ENCODE measurements around the gene INTS6.
A peak's percentile ranks its signal among the peaks of the same experiment; 100 is the strongest.

INTS6 gene, protein sequence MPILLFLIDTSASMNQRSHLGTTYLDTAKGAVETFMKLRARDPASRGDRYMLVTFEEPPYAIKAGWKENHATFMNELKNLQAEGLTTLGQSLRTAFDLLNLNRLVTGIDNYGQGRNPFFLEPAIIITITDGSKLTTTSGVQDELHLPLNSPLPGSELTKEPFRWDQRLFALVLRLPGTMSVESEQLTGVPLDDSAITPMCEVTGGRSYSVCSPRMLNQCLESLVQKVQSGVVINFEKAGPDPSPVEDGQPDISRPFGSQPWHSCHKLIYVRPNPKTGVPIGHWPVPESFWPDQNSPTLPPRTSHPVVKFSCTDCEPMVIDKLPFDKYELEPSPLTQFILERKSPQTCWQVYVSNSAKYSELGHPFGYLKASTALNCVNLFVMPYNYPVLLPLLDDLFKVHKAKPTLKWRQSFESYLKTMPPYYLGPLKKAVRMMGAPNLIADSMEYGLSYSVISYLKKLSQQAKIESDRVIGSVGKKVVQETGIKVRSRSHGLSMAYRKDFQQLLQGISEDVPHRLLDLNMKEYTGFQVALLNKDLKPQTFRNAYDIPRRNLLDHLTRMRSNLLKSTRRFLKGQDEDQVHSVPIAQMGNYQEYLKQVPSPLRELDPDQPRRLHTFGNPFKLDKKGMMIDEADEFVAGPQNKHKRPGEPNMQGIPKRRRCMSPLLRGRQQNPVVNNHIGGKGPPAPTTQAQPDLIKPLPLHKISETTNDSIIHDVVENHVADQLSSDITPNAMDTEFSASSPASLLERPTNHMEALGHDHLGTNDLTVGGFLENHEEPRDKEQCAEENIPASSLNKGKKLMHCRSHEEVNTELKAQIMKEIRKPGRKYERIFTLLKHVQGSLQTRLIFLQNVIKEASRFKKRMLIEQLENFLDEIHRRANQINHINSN

DNA sequence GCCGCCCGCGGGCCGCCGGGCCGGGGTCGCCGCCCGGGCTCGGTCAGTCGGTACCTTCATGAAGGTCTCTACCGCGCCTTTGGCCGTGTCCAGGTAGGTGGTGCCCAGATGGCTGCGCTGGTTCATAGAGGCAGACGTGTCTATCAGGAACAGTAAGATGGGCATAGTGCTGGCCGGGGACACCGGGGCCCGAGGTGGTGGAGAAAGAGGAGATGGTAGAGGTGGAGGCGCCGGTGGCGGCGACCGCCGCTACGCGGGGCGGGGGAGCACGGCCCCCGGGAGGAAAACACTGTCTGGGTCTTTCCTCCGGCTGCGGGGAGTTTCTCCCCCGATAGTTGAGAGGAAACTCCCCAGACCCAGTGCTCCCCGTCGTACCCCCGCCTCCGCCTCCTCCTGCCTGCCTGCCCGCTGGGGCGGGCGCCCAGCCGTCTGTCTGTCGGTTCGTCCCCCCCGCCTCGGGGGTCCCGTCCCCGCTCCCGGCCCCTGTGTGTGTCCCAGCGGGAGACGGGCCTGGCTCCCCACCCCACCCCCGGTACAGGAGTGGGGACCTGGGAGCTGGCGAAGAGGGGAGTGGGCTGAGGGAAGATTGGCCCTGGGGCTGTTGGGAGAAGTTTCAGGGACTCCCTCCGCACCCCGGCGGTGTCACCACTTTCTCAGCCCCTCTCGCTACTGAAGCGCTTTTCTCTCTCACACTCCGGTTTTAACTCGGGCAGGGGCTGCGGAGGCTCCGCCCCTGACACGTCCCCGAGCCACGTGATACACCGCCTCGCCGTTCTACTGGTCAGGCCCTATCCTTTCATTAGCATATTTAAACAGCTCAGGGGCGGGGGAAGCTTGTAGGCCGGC is at the start of gene INTS6:
INTS6 (minus strand) TSS at position 676 of the 846 bp plus-strand sequence; CDS start at position 165, 511 bp downstream.
- peak; percentile 100 for DNase-seq (ENCODE audit: low spot score)

DNA sequence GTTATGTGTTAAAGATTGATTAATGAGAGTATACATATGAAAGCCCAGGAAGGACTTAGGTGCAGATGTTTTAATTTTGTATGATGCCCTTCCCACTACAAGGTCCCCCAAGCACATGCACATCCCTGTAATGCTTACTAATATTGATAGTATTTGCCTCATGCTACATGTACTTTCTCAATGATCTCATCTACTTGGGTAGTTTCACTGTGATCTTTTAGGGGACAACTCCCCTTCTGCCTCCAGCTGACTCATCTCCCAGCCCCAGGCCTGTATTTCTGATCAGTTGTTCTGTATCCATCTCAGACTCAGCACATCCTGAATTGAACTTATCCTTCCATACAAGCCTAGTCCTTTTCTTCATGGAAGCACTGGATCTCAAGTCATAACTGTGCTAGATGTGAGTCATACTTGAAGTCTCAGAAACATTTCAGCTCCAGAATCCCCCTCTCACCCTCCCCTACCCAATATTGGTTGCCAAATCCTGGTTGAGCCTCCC is 49.4 kb upstream of the INTS6 start:
- no peak for DNase-seq (ENCODE audit: low spot score)

DNA sequence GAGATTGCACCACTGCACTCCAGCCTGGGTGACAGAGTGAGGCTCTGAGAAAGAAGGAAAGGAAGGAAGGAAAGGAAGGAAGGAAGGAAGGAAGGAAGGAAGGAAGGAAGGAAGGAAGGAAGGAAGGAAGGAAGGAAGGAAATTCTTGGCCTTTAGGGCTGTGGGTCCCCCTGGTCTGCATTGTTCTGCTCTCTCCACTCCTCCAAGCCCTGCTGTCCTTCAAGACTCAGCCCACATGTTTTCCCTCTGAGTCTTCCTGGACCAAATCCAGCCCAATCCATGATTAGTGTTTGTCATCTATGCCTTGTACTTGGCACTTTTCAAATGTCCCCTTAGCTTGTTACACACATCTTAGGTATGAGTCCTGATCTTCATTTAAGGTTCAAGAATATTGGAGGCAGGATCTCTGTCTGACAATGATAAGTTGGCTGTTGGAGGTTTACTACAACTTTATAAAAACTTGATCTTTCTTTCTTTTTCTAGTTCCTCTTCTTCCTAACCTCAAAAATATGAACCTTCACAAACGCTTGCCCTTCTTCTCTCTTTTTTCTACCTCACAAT is 48.8 kb upstream of the INTS6 start:
- no peak for DNase-seq (ENCODE audit: low spot score)

DNA sequence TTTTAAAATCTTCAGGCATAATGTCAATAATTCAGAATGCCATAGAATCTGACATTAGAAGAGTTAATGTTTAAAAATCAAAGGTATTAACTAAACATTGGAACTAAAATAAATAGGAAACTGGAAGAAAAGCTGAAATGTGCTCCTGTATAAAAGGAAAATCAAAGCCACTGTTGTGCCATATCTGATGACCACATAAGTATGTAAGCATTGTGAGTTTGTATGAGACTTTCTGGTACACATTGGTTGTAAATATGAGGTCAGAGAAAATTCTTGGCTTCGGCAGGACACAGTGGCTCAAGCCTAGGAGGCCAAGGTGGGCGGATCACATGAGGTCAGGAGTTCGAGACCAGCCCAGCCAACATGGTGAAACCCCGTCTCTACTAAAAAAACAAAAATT is 48.3 kb upstream of the INTS6 start:
- DNase-seq (ENCODE audit: low spot score) = no peak

DNA sequence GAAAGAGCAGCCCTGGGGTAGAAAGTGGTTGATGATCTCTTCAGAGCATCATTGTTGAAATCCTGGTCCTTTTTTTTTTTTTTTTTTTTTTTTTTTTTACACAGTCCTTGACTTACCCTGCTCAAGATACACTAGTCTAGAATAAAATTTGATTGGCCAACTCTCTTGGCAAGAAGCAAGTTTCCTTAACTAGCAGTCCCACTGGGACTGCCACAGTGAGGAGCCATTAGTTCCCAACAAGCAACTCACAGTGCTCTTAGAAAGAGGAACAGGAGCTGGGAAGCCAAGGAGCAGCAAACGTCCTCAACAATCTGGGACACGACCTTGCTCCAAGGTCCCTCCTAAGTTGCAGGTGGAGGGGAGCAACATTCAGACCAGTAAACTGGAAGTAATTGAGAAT is 47.9 kb upstream of the INTS6 start:
- DNase-seq (ENCODE audit: low spot score) = no peak

DNA sequence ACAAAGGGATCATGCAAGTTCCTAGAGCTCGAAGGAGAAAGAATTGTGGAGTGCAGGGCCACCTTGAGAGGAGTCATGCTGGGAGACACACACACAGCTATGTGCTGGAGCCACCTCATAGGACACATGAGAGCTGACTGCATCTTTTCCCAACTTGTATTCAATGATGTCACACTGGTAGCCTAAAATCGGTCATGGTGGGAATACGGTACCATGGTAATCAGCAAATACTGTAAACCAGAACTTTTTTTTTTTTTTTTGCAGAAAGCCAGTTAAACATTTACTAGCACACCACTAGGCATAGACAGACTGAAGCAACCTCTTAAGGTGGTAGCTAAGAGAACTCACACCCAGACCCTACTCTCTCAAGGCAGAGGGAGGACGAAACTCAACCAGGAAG is 47.0 kb upstream of the INTS6 start:
- no peak for DNase-seq (ENCODE audit: low spot score)

DNA sequence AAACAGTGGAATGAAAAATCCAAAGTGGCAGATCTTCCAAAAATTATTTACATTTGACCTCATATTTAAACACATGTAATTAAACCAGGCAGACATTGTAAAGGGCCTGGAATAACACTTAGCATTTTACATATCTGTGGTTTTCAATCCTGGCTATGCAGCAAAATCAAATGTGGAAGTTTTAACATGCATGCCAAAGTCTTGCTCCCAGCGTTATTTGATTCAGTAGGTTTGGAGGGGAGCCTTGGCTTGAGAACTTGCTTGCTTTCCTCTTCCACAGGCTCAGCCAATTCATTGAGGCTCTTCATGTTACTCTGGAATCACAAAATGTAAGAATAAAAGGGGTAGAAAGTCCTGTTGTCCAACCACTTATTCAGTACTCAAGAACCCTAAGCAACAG is 42.5 kb upstream of the INTS6 start:
- no peak for DNase-seq (ENCODE audit: low spot score)

DNA sequence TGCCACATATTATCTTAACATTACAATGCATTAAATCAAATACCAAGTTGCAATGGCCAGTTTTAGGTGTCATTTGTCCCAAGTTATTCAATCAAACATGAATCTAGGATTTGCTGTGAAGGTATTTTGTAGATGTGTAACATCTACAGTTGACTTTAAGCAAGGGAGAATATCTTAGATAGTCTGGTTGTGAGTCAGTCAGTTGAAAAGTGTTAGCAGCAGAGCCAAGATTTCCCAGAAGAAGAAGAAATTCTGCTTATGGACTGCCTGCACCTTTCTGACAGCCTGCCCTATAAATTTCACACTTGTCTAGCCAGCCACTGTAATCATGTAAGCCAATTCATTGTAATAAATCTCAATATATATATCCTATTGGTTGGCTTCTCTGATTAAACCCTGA is 41.3 kb upstream of the INTS6 start:
- DNase-seq (ENCODE audit: low spot score) = no peak

DNA sequence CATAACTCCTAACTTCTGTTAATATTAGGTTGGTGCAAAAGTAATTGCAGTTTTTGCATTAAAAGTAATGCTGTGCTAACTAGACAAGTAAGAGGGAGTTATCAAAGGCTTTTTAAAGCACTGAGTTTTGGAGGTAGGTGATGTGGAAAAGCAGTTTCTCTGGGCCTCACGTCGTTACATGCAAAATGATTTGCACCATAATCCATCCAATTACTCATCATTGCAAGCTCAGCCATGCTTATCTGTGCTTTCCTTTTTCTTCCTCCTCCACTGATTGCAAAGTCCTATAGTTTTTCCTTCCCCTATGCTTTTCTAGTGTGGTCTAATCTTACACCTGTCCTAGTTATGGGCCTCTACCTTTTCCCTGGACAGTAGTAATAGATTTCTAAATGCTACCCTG is 35.4 kb upstream of the INTS6 start:
- DNase-seq (ENCODE audit: low spot score) = no peak

DNA sequence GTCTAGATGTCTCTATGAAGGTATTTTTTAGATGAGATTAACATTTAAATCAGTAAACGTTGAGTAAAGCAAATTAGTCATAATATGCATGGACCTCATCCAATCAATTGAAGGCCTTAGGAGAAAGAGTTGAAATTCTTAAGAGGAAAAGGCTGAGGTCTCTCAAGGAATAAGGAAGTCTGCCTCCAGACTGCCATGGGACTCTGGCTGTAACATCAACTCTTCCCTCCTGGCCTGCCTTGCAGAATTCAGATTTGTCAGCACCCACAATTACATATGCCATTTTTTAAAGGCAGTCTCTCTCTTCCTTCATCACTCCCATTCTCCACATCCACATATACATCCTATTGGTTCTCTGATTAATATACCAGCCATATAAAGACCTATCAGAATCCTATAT is 28.8 kb upstream of the INTS6 start:
- no peak for DNase-seq (ENCODE audit: low spot score)

DNA sequence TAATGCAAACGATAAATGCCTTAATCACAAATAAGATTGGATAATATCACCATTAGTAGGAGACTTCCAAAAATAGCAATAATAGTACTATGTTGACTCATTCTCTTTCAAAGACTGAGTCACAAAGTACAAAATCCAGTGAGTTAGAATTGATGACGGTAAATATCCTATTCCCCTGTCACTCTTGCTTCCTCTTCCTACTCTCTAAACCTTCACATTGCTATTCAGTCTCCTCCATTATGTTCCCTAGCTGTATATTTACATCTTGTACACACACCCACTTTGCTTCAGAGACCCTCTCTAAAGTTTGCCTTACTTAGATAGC is 26.3 kb upstream of the INTS6 start:
- DNase-seq (ENCODE audit: low spot score) = no peak

DNA sequence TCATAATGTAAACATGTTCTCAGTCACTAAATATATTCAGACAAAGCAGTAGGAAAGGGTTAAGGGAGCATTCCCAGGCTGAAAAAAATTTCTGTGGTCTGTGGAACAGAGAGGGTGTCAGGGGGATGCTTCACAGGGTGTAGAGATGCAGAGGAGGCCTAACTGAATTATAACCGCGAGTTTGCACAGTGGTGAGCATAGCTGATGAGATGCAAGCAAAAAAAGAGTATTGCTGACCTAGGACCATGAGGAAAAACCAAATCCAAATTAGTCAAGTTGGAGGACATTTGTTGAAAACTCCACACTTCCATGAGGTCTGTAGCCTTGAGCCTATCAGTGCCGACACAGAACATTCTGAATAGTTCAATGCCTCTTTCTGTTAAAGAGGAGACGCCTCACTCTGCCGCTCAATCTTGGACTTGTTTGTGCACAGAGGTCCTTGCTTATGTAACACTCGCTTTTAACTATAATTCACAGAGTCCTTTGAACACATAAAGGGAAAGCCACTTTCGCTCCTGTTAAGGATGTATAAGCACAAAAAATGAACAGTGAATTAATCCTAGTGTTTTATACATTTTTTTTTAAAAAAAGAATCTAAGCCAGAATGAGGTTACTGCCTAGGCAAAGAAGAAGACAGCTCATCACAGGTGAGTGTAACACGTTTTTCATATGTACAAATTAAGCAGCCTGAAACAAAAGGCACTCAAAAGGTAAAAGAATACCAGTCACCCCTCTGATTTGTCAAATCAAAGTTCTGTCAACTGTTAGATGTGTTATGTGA is 25.8 kb upstream of the INTS6 start:
- no peak for DNase-seq (ENCODE audit: low spot score)

DNA sequence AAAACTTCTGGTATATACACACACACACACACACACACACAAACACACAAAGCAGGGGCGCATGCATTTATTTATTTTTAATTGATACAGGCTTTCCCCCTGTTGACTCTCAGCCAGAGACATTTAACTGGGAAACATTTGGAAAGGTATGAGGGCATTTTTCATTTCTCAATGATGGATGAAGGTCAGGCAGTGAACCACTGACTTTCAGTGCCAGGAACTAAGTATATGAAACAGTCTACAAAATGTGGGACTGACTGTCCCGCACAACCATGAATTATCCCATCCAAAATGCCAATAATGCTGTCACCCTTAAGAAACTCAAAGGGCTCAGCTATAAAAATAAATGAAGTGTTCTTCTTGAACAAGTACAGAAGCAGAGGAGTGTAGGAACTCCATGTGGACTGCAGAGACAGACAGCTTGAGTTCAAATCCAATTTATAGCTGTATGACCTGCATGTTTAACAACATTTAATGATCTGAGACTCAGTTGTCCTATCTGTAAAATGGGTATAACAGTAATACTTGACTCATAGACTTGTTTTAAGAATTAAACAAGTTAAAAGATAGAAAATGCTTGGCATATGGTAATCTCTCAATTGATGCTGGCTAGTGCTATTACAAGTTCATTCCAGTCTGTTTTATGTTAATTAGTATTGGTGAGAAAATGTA is 25.0 kb upstream of the INTS6 start:
- DNase-seq (ENCODE audit: low spot score) = no peak

DNA sequence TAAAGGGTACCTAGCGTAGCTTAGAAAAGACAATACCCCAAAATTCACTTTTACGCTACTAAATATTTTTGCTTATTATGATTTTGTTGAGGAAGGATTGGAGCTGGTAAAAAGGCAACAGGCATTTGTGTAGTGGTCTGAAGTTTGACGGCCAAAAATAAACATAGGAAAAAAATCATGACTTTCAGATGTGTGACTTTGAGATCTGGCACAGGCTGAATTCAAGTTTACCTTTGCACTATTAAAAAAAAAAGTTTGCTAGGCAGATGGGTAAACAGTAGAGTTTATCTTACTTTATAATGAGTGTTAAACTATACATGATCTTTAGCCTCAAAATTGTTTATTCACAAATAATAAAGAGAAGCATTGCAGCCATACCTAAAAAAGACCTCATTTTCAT is 24.3 kb upstream of the INTS6 start:
- DNase-seq (ENCODE audit: low spot score) = no peak

DNA sequence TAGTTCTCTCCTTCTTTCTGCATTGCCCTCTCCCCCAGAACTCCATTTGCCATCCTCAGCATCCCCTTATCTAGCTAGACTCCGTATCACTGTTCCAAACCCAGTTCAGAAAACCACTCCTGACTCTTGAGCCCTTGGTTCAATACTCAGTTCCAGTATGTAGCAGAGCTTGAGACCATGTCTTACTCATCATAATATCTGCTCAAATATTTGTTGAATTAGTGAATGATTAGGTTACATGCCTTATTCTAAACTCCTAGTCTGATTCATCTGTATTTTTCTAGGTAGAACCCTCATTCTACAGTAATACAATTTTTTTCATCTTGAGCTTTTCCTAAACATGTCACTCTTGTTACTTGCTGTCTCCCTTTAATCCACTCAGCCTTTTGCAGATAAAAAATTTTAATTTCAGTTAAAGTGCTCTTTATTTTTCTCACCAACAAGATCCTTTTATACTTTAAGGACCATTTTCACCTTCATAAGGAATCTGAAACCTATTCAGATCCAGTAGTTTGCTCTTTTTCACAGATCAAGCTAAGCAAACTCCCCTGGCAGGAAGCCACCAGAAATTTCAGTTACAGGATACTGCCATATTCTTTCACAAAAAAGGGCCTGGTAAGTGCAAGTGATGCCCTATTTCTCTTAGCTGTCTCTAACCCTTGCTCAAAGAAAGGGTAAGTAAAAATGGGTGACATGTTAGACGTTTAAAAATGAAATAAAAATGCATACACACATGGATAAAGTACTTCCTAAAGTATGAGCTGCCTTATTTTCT is 23.1 kb upstream of the INTS6 start:
- no peak for DNase-seq (ENCODE audit: low spot score)

DNA sequence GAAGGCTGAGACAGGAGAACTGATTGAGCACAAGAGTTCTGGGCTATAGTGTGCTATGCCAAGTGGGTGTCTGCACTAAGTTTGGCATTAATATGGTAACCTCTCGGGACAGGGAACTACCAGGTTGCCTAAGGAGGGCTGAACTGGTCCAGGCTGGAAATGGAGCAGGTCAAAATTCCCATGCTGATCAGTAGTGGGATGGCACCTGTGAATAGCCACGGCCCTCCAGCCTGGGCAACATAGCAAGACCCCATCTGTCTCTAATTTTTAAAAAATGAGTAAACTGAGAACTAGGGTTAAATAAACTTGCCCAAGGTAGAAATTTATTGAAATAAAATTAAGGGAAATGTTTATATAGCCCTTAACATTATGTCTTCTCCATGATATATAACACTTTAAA is 17.0 kb upstream of the INTS6 start:
- no peak for DNase-seq (ENCODE audit: low spot score)

DNA sequence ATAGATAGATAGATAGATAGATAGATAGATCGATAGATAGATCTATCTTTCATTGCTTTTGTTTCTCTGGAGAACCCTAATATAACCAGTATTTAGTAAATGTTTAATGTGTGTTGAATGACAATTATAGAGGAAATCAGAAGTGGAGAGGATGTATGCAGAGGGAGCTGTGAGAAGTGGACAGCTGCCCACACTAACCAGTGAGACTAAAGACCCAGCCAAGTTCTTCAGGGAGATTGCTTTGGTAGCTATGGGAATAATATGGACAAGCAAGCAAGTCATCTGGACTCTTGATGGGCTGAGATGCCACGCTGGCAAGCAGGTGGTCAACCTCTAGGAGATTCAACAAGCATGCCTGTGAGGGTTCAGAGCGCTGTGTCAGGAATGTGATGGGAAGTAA is 14.9 kb upstream of the INTS6 start:
- no peak for DNase-seq (ENCODE audit: low spot score)

DNA sequence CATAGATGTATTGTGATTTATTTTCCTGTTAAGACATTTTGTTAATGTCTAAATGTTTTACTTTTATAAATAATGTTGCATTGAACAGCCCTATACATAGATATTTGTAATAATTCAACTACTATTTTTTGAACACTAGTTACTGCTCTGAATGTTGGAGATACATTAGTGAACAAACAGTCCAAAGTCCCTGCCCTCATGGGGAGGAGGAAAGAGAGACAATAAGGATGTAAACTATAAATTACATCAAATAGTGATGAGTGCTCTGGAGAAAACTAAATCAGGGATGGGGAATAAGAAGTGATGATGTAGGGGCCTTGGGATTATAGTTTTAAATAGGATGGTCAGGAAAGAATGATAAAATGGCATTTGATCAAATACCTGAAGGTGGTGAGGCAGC is 12.3 kb upstream of the INTS6 start:
- DNase-seq (ENCODE audit: low spot score) = no peak

DNA sequence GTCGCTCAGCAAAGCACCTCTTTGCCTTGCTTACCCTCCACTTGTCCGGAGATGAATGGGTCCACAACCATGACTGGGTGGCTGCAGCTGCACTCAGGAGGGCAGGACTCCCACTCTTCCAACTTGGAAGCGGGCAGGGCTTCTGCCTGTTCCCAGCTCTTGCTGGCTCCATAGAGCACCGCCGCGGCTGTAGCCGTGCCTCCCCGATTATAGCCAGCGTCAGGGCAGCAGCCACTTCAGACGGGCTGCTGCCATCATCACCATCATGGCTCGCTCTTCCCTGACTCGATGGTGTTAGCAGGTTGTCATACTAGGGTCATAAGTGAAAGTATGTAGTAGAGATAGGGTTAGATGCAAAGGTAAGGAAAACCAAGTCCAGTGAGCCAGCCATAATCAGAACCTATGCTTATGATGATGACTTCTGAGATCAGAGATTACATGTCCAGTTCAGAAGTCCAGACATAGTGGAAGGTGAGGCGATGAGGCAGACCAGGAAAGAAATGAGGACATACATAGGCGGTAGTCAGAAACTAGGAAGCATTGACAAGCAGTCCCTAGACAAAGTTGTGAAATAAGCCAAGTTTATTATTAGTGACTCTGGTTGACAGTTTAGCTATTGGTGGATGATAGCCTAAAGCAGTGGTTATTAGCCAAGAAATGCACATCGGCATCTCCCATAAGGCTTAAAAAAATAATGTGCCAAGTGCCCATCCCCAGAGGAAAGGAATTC is 4.4 kb upstream of the INTS6 start:
- no peak for DNase-seq (ENCODE audit: low spot score)

Data from cerebellar cortex (tissue), 1 donor.